GM12865 (cell line): ENCODE measurements around the gene CARMIL1.

Experiments used
- DNase-seq: peaks from one replicate; pipeline ENCODE4 v3.0.0; 2010; ENCODE audit warnings: low read depth
- H3K4me3 ChIP-seq: 2 replicates; pipeline ENCODE4 v1.5.1; 2011; ENCODE audit warnings: mild to moderate bottlenecking, low read depth, low read length, control low read depth
- TF ChIP-seq, protein P1 (sequence below): IDR thresholded peaks from 2 replicates; pipeline ENCODE4 v1.5.1; 2011; ENCODE audit warnings: low read length, control low read depth, low read depth, inconsistent platforms; ENCODE audit not compliant: insufficient read depth; ENCODE audit errors: missing control alignments

CARMIL1 gene

DNA sequence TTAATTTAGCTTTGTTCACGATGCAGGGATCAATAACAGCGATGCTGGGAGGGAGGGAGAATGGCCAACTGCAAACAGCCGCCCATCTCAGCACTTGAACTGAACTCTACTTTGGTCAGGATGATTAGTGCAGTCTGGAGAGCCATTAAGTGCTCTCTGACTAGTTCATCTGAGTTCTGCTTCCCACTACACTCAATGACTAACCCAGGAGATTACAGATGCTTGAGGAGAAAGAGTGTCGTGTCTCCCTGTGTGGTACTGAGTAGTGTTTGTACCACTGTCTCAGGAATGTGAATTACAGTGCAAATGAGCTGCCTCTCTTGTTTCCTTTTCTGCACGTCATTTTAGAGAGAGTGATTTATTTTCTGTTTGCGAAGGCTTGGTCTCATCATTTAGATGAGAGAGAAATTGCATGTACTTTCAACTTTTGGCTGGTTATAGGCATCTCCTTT is 23.5 kb downstream of the CARMIL1 start:
- DNase-seq, result no peak
- no peak overlapping the region for H3K4me3 ChIP-seq
- TF ChIP-seq, protein P1, sequence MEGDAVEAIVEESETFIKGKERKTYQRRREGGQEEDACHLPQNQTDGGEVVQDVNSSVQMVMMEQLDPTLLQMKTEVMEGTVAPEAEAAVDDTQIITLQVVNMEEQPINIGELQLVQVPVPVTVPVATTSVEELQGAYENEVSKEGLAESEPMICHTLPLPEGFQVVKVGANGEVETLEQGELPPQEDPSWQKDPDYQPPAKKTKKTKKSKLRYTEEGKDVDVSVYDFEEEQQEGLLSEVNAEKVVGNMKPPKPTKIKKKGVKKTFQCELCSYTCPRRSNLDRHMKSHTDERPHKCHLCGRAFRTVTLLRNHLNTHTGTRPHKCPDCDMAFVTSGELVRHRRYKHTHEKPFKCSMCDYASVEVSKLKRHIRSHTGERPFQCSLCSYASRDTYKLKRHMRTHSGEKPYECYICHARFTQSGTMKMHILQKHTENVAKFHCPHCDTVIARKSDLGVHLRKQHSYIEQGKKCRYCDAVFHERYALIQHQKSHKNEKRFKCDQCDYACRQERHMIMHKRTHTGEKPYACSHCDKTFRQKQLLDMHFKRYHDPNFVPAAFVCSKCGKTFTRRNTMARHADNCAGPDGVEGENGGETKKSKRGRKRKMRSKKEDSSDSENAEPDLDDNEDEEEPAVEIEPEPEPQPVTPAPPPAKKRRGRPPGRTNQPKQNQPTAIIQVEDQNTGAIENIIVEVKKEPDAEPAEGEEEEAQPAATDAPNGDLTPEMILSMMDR, result no peak

GRCh38 chr6:25303254-25303653 is 24.1 kb downstream of the CARMIL1 start:
- no peak overlapping the region for H3K4me3 ChIP-seq
- TF ChIP-seq, protein P1, result no peak
- no peak for DNase-seq

DNA sequence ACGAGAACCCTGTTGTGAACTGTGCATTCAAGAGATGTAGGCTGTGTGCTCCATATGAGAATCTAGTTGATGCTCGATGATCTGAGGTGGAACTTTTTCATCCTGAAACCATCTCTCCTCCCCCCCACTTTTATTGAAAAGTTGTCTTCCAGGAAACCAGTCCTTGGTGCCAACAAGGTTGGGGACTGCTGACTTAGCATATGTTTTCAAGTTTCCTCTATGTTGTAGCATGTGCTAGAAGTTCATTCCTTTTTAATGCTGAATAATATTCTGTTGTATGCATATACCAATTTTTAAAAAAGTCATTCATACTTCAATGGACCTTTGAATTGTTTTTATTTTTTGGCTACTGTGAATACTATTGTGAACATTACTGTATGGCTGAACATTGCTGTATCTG is 27.2 kb downstream of the CARMIL1 start:
- no peak overlapping the region for H3K4me3 ChIP-seq
- no peak for DNase-seq
- TF ChIP-seq, protein P1, result no peak

DNA sequence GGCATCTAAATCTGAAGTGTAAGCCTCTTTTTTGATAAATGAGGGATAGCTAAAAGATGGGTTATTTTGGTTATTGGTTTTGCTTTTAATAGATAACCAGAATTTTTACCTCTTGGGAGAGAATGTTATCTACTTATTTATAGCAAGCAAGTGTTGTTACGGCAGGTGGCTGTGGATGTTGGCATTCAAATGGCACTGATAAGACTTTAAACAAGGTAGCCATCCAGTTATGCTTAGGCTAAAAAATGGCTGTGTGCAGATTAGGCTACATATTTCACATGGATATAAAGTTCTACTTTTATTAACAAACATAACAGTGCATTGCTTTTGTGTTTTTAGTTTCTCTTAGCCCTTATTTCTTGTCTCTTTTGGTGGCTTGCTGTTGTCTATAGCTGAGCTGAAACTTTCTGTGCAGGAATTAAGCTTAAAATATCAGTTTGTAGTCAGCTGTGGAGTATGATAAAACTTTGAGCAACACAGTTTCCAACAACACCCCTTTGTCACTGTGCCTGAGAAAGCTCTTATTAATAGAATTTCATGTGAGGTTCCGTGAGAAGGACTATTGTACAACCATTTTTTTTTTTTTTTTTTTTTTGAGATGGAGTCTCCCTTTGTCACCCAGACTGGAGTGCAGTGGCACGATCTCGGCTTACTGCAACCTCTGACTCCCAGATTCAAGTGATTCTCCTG is 28.8 kb downstream of the CARMIL1 start:
- TF ChIP-seq, protein P1, result no peak
- DNase-seq, result no peak
- no peak overlapping the region for H3K4me3 ChIP-seq

DNA sequence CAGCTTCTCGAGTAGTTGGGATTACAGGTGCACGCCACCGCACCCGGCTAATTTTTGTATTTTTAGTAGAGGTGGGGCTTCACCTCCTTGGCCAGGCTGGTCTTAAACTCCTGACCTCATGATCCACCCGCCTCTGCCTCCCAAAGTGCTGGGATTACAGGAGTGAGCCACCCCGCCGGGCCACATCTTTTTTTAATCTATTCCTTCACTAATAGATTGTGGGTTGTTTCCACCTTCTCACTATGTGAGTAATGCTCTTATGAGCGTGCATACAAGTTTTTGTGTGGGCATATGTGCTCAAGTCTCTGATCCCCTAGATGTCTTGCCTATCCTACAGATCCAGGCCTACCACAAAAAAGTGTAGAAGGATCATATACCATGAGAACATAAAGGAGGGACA is 30.7 kb downstream of the CARMIL1 start:
- H3K4me3 ChIP-seq, result no peak overlapping the region
- TF ChIP-seq, protein P1, result no peak
- no peak for DNase-seq

GRCh38 chr6:25311331-25311840 is 32.2 kb downstream of the CARMIL1 start:
- TF ChIP-seq, protein P1, result no peak
- H3K4me3 ChIP-seq, result no peak overlapping the region
- no peak for DNase-seq
